K562 (cell line): ENCODE results near the gene COX20. TPM values are rescaled to one million over a fixed set of nuclear protein-coding genes. Genes with fewer than 3 reads are reported as not detected.
"Not testable (repeated sequence)": the region's sequence is repeated elsewhere in the genome, so short reads cannot be mapped to it uniquely, and the experiment has no call there.

Experiments
- ATF3 ChIP-seq, 2 experiments: fragments of 450-650 bp in 1 of 2; sonication (generic) in 1 of 2; formaldehyde crosslinking in 1 of 2; IDR thresholded peaks in 1 of 2; conservative IDR thresholded peaks in 1 of 2; 2 replicates each; pipeline versions ENCODE4 v1.6.1 to v1.8.1; 2016 to 2023; ENCODE audit warnings: mild to moderate bottlenecking in 2 of 2, moderate library complexity in 2 of 2, inconsistent platforms in 1 of 2, missing genetic modification reagents in 1 of 2
- CREB3 ChIP-seq: fragments of 450-650 bp; conservative IDR thresholded peaks from 2 replicates; pipeline ENCODE4 v1.6.1; 2016; ENCODE audit warnings: missing genetic modification characterization, low read depth, mild to moderate bottlenecking, missing compliant biosample characterization, moderate library complexity
- ZBTB40 ChIP-seq, 2 experiments: fragments of 450-650 bp in 1 of 2; sonication (generic) in 1 of 2; formaldehyde crosslinking in 1 of 2; IDR thresholded peaks; 2 replicates each; pipeline versions ENCODE4 v1.7.1 to v1.9.0; 2016 to 2022; ENCODE audit warnings: inconsistent platforms in 1 of 2, mild to moderate bottlenecking in 1 of 2, missing genetic modification reagents in 1 of 2
- ZNF512 ChIP-seq: IDR thresholded peaks from 2 replicates; pipeline ENCODE4 v1.6.1; 2016; ENCODE audit warnings: missing genetic modification characterization, missing compliant biosample characterization
- polyA plus RNA-seq, 8 experiments: library from polyadenylated mRNA; depleted of rRNA in 4 of 8; stranded (reverse) in 5 of 8; unstranded in 3 of 8; fragments of >200 nt; fragmentation: Nextera tagmentation in 2 of 8; fragmentation: Illumina TruSeq in 1 of 8; extraction: Ambion mirVana in 2 of 8; extraction: Trizol in 1 of 8; gene quantifications; 2 replicates each; pipeline versions ENCODE4 v1.2.1 to v1.2.3, GENCODE V29; 2011 to 2014; ENCODE audit warnings: inconsistent platforms in 1 of 8, missing spikeins in 1 of 8
- total RNA-seq, 7 experiments: library from RNA; depleted of rRNA in 6 of 7; stranded (reverse); fragments of >200 nt in 6 of 7; fragmentation: Illumina TruSeq in 2 of 7; extraction: Trizol in 2 of 7; gene quantifications; 2 replicates each; pipeline versions ENCODE4 v1.2.1 to v1.2.3, GENCODE V29; 2011 to 2021; ENCODE audit warnings: low replicate concordance in 1 of 7

COX20 gene
- total and polyA plus RNA-seq, 9 of the 15 experiments (the other 6 are each of a cell fraction or from before 2014, with no cell fraction given): 41.5 to 192 (median 84.3) TPM

GRCh38 chr1:244833260-244833659 is 2.2 kb upstream of the COX20 start (continued):
- TF ChIP-seq ZBTB40 (IDR thresholded peaks at IDR 0.05) (peak; percentile 39; the same call in 1 of the 2 replicates), ATF3 (IDR thresholded peaks at IDR 0.05) (0 out of 2 replicates have a peak, but pooled peaks have one; percentile 5), CREB3 (tag) (0 out of 2 replicates have a peak, but pooled peaks have one; percentile 42), ZNF512 (tag) (peak; percentile 88)
- TF ChIP-seq ZBTB40 (CRISPR knock-in tag; IDR thresholded peaks at IDR 0.05); ATF3 (CRISPR knock-in tag; conservative IDR thresholded peaks at IDR 0.05): not testable (repeated sequence)
